ENCODE data around the gene HOXB6.

HOXB6 gene

DNA sequence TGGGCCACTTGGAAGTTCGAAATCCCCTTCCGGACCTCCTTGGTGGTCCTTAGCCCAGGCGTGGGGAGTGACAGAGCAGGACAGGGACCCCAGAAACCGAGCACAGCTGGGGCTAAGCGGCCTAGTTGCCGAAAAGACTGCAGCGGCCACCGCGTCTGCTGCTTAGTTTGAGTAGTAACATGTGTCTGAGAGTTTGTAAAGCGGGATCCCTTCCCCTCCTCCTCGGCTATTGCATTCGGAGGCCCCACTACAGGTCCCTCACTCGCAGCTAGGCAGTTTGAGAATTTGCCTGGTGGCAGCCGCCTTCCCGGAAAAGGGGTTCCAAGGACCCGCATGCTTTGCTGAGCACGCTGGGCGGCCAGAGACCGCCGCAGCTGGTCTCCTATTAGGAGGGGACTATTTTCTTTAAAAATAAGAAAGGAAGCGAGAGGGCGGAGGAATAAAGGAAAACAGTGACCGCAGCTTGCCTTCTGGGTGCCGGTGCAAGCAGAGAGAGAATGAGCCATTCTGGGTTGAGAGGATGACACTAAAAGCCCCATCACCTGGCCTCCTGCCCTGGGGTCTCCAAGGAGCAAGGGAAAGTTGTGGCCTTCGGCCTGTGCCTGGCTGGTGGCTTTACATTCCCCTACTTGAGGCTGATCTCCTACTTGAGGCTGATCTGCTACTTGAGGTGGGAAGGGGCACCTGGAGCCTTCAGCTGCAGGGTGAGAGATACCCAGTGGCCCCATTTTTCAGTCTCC, 10.1 kb downstream of the HOXB6 start:
- TF ChIP-seq ISL1 (CRISPR knock-in tag; IDR thresholded peaks at IDR 0.05) (no peak), PPARA (CRISPR knock-in tag; IDR thresholded peaks at IDR 0.05; ENCODE audit: borderline replicate concordance) (no peak), OSR1 (CRISPR knock-in tag; IDR thresholded peaks at IDR 0.05) (no peak), ZNF565 (CRISPR knock-in tag; conservative IDR thresholded peaks at IDR 0.05; ENCODE audit: low read depth) (no peak)
- TF ChIP-seq, protein P1, sequence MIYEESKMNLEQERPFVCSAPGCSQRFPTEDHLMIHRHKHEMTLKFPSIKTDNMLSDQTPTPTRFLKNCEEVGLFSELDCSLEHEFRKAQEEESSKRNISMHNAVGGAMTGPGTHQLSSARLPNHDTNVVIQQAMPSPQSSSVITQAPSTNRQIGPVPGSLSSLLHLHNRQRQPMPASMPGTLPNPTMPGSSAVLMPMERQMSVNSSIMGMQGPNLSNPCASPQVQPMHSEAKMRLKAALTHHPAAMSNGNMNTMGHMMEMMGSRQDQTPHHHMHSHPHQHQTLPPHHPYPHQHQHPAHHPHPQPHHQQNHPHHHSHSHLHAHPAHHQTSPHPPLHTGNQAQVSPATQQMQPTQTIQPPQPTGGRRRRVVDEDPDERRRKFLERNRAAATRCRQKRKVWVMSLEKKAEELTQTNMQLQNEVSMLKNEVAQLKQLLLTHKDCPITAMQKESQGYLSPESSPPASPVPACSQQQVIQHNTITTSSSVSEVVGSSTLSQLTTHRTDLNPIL (CRISPR knock-in tag; IDR thresholded peaks at IDR 0.05; ENCODE audit: low read depth) = no peak
- no peak for ATAC-seq

DNA sequence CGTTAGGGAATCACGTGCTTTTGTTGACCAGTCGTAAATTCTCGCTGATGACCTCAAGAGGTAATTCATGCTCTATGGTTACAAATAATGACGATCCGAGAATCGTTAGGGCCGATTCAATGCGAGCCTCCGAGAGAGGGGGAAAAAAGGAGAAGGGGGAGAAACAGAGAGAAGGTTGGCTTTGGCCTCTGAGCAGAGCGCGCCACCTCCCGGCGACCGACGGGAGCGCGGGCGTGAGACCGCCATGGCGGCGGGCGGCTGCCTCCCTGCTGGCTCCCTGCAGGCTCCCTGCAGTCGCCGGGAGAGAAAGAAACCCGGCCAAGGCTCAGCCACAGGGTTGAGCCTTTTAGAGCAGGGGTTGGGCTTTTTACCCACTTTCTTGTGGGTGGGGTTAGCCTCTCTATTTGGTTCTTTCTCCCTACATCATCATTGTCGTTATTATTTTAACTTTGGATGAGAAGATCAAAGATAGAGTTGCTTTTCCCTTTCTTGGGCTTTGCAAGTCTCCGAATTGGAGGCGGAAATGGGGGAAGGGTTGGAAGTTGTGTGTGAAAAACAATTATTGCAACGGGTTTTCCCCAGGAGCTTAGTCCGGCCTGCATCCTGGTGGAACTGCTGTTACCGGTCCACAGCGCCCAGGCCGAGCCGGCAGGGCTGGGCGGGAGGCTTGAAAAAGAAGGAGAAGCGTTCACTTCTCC, 10.8 kb downstream of the HOXB6 start:
- ATAC-seq = peak; percentile 89
- TF ChIP-seq TCF4 (CRISPR knock-in tag; IDR thresholded peaks at IDR 0.05; ENCODE audit: borderline replicate concordance) (no peak), OSR1 (CRISPR knock-in tag; IDR thresholded peaks at IDR 0.05) (no peak), ZNF565 (CRISPR knock-in tag; conservative IDR thresholded peaks at IDR 0.05; ENCODE audit: low read depth) (no peak)

DNA sequence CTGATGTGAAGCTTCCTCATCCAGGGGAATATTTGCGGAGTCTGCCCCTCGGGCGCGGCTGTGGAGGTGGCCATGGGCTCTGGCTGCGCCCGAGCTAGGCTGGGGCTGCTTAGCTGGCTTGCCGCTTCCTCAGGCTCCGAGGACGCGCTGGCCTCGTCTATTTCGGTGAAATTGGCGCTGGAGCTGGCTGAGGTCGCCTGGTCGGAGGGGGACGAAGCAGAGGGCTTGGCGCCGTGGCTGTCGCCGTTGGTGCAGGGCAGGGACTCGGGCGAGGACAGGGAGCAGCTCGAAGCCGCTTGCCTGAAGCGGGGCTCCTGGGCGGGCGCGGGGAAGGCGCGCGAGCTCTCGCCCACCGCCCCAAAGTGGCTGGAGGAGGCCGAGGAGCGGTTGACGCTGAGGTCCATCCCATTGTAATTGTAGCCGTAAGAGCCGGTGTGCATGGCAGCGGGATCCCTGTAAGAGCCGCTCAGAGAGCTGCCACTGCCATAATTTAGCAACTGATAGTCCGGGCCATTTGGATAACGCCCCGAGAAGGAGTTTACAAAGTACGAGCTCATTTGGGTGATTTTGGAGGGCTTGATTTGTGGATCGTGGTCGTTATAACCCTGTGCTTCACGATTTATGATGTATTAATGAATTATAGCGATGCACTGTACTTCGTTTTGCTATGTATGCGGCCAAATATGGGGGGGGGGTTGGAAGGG, 11.5 kb downstream of the HOXB6 start, which contains the start of gene HOXB5:
Gene HOXB5, minus strand, starts transcription at position 654 of the 704 bp plus-strand sequence. Its CDS starts 97 bp downstream, at position 557.
- TF ChIP-seq OSR1 (CRISPR knock-in tag; IDR thresholded peaks at IDR 0.05) (no peak), TOX (CRISPR knock-in tag; IDR thresholded peaks at IDR 0.05; ENCODE audit: borderline replicate concordance) (no peak), CSDC2 (CRISPR knock-in tag; IDR thresholded peaks at IDR 0.05) (peak; percentile 98; the same call in 1 of the 2 replicates), SNAI2 (CRISPR knock-in tag; IDR thresholded peaks at IDR 0.05) (no peak), ZFP30 (CRISPR knock-in tag; IDR thresholded peaks at IDR 0.05) (no peak)
- TF ChIP-seq, protein P2, sequence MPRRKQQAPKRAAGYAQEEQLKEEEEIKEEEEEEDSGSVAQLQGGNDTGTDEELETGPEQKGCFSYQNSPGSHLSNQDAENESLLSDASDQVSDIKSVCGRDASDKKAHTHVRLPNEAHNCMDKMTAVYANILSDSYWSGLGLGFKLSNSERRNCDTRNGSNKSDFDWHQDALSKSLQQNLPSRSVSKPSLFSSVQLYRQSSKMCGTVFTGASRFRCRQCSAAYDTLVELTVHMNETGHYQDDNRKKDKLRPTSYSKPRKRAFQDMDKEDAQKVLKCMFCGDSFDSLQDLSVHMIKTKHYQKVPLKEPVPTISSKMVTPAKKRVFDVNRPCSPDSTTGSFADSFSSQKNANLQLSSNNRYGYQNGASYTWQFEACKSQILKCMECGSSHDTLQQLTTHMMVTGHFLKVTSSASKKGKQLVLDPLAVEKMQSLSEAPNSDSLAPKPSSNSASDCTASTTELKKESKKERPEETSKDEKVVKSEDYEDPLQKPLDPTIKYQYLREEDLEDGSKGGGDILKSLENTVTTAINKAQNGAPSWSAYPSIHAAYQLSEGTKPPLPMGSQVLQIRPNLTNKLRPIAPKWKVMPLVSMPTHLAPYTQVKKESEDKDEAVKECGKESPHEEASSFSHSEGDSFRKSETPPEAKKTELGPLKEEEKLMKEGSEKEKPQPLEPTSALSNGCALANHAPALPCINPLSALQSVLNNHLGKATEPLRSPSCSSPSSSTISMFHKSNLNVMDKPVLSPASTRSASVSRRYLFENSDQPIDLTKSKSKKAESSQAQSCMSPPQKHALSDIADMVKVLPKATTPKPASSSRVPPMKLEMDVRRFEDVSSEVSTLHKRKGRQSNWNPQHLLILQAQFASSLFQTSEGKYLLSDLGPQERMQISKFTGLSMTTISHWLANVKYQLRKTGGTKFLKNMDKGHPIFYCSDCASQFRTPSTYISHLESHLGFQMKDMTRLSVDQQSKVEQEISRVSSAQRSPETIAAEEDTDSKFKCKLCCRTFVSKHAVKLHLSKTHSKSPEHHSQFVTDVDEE (CRISPR knock-in tag; IDR thresholded peaks at IDR 0.05) = peak; percentile 99

DNA sequence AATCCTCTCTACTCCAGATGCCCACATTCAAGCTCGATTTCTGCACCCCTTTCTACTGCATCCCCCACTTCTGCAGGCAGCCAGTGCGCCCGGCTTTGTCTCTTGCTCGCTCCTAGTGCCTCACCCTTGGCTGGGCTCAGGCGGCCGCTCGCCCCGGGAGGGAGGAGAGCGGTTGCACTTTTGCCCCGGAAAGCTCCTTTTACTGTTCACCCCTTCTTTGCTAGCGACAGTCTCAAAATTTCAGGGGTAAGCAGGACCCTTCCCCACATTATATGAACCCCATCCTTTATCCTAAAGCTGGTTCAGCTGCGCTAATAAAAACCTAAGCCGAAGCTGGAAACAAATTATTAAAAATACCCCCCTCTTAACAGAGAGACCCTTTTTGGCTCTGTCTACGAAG, 12.2 kb downstream of the HOXB6 start:
- TF ChIP-seq, protein P3, sequence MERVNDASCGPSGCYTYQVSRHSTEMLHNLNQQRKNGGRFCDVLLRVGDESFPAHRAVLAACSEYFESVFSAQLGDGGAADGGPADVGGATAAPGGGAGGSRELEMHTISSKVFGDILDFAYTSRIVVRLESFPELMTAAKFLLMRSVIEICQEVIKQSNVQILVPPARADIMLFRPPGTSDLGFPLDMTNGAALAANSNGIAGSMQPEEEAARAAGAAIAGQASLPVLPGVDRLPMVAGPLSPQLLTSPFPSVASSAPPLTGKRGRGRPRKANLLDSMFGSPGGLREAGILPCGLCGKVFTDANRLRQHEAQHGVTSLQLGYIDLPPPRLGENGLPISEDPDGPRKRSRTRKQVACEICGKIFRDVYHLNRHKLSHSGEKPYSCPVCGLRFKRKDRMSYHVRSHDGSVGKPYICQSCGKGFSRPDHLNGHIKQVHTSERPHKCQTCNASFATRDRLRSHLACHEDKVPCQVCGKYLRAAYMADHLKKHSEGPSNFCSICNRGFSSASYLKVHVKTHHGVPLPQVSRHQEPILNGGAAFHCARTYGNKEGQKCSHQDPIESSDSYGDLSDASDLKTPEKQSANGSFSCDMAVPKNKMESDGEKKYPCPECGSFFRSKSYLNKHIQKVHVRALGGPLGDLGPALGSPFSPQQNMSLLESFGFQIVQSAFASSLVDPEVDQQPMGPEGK (CRISPR knock-in tag; IDR thresholded peaks at IDR 0.05; ENCODE audit: borderline replicate concordance) = no peak
- TF ChIP-seq, protein P1 (CRISPR knock-in tag; IDR thresholded peaks at IDR 0.05; ENCODE audit: low read depth) = no peak
- TF ChIP-seq CSDC2 (CRISPR knock-in tag; IDR thresholded peaks at IDR 0.05) = peak; percentile 100; the same call in 1 of the 2 replicates
- TF ChIP-seq, protein P2 (CRISPR knock-in tag; IDR thresholded peaks at IDR 0.05) = peak; percentile 100
- TF ChIP-seq, protein P4, sequence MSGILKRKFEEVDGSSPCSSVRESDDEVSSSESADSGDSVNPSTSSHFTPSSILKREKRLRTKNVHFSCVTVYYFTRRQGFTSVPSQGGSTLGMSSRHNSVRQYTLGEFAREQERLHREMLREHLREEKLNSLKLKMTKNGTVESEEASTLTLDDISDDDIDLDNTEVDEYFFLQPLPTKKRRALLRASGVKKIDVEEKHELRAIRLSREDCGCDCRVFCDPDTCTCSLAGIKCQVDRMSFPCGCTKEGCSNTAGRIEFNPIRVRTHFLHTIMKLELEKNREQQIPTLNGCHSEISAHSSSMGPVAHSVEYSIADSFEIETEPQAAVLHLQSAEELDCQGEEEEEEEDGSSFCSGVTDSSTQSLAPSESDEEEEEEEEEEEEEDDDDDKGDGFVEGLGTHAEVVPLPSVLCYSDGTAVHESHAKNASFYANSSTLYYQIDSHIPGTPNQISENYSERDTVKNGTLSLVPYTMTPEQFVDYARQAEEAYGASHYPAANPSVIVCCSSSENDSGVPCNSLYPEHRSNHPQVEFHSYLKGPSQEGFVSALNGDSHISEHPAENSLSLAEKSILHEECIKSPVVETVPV (CRISPR knock-in tag; IDR thresholded peaks at IDR 0.05) = no peak
- TF ChIP-seq ARNTL (CRISPR knock-in tag; IDR thresholded peaks at IDR 0.05; ENCODE audit: borderline replicate concordance, low read depth) = no peak
- no peak for TF ChIP-seq ZFP30 (CRISPR knock-in tag; IDR thresholded peaks at IDR 0.05)
- no peak for ATAC-seq

More for the DNA sequence above, 11.5 kb downstream of the HOXB6 start, which contains the start of gene HOXB5:
- ATAC-seq = peak; percentile 7; the same call in 2 of the 3 replicates

All from SK-N-SH treated with all-trans-retinoic acid at 6 μM for 48 hours (cell line).